Left renal cortex interstitium (tissue), 4 donors: ENCODE measurements around the gene SCAF8. TPM values are rescaled to one million over a fixed set of nuclear protein-coding genes. Genes with fewer than 3 reads are reported as not detected.

ENCODE experiments used
- DNase-seq, 4 donors: peaks; one replicate each; pipeline ENCODE4 v3.0.0-alpha.2; 2013; ENCODE audit warnings: low read depth in 4 of 4, low spot score in 2 of 4, missing footprints in 1 of 4
- polyA plus RNA-seq, 4 donors: library from polyadenylated mRNA; unstranded; fragments of 120-200 nt; gene quantifications; one replicate each; pipeline ENCODE4 v1.2.1, GENCODE V29; 2013; ENCODE audit not compliant: insufficient read length in 4 of 4

Gene SCAF8
- polyA plus RNA-seq, 4 donors = 51.6 to 59.9 (median 54.6) TPM

- no peak for DNase-seq
These were observed 145.8 kb downstream of the SCAF8 start for GRCh38 chr6:154878871-154879491.

GRCh38 chr6:154882107-154882506, 148.9 kb downstream of the SCAF8 start:
- no peak for DNase-seq

Other genes starting within 250 kb of the SCAF8 start
- gene CNKSR3, start 222.7 kb upstream of the SCAF8 start, polyA plus RNA-seq = 10 to 100 TPM; 57.4 to 61.0 (median 59.0) TPM